AG04449 (cell line): ENCODE measurements around the gene MPO.

Experiments used
- CTCF ChIA-PET: fragments of 350-600 bp; formaldehyde crosslinking; extraction: SDS; loops from one replicate; lab custom pipeline; 2021; ENCODE audit warnings: antibody characterized with exemption; lab: Yijun Ruan, JAX
- POLR2A ChIA-PET: fragments of 400-600, 350-600 bp; formaldehyde crosslinking; extraction: SDS; loops from one replicate; lab custom pipeline; 2020; ENCODE audit warnings: antibody characterized with exemption, inconsistent platforms; lab: Yijun Ruan, JAX
- DNase-seq: peaks from one replicate; pipeline ENCODE4 v3.0.0-alpha.2; 2010; ENCODE audit warnings: low read depth, low spot score
- H3K4me3 ChIP-seq: 2 replicates; pipeline ENCODE4 v1.5.1; 2011; ENCODE audit warnings: low read depth, mild to moderate bottlenecking, control low read depth, low read length
- TF ChIP-seq, protein P1 (sequence below): IDR thresholded peaks from one replicate; pipeline ENCODE4 v1.5.1; 2011; ENCODE audit warnings: mild to moderate bottlenecking, moderate library complexity, low read length, control low read depth, inconsistent platforms; ENCODE audit not compliant: insufficient read depth; ENCODE audit errors: missing control alignments

MPO gene

GRCh38 chr17:58246104-58246740, 34.5 kb downstream of the MPO start:
- TF ChIP-seq, protein P1, sequence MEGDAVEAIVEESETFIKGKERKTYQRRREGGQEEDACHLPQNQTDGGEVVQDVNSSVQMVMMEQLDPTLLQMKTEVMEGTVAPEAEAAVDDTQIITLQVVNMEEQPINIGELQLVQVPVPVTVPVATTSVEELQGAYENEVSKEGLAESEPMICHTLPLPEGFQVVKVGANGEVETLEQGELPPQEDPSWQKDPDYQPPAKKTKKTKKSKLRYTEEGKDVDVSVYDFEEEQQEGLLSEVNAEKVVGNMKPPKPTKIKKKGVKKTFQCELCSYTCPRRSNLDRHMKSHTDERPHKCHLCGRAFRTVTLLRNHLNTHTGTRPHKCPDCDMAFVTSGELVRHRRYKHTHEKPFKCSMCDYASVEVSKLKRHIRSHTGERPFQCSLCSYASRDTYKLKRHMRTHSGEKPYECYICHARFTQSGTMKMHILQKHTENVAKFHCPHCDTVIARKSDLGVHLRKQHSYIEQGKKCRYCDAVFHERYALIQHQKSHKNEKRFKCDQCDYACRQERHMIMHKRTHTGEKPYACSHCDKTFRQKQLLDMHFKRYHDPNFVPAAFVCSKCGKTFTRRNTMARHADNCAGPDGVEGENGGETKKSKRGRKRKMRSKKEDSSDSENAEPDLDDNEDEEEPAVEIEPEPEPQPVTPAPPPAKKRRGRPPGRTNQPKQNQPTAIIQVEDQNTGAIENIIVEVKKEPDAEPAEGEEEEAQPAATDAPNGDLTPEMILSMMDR = no peak
- DNase-seq = no peak
- CTCF ChIA-PET = interaction anchor here (6.4 kb wide), 1 partner anchor 9 kb away, joined by 72 read pairs; the partner anchor contains the start of gene LPO
- POLR2A ChIA-PET = no interaction called here
- no peak overlapping the region for H3K4me3 ChIP-seq

GRCh38 chr17:58245428-58246103, 35.2 kb downstream of the MPO start:
- CTCF ChIA-PET = interaction anchor here (6.4 kb wide), 1 partner anchor 9 kb away, joined by 72 read pairs; the partner anchor contains the start of gene LPO
- TF ChIP-seq, protein P1 = no peak
- DNase-seq = no peak
- H3K4me3 ChIP-seq = no peak overlapping the region
- POLR2A ChIA-PET = interaction anchor here (0.6 kb wide), 1 partner anchor 350 kb away, joined by 3 read pairs; no protein-coding TSS in a partner anchor

- POLR2A ChIA-PET = interaction anchor here (0.6 kb wide), 1 partner anchor 350 kb away, joined by 3 read pairs; no protein-coding TSS in a partner anchor
- CTCF ChIA-PET = no interaction called here
- TF ChIP-seq, protein P1 = no peak
- no peak overlapping the region for H3K4me3 ChIP-seq
- no peak for DNase-seq
These were observed 35.8 kb downstream of the MPO start for GRCh38 chr17:58244963-58245362.

DNA sequence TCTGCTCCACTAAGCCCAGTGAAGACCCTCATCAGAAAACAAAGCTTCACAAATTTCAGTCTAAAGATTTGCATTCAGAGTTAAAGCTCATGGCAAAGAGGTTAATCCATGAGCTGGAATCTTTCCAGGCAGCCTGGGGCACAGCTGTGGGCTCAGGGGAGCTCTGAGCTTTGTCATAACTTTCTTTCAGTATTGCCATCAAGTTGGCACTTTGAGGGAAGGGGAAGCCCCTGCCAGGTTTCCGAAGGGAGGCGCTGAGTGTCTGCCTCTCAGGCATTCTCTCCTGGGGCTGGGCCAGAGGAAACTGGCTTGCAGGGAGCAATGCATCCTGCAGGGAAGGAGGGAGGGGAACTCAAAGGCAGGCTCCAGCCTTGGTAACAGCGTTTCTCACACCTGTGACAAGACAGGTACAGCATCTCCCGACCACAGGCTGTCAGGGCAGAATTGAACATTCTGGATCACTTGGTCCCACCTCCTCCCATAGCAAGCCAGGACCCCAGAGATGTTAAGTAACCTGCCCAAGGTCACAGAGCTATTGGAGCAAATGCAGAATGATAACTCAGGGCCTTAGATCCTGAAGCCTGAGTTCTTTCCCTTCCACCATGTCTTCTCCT, 38.5 kb downstream of the MPO start:
- DNase-seq = no peak
- ChIA-PET CTCF (interaction anchor here (1.1 kb wide), 1 partner anchor 8 kb away, joined by 3 read pairs; no protein-coding TSS in a partner anchor), POLR2A (no interaction called here)
- H3K4me3 ChIP-seq = no peak overlapping the region
- TF ChIP-seq, protein P1 = no peak

DNA sequence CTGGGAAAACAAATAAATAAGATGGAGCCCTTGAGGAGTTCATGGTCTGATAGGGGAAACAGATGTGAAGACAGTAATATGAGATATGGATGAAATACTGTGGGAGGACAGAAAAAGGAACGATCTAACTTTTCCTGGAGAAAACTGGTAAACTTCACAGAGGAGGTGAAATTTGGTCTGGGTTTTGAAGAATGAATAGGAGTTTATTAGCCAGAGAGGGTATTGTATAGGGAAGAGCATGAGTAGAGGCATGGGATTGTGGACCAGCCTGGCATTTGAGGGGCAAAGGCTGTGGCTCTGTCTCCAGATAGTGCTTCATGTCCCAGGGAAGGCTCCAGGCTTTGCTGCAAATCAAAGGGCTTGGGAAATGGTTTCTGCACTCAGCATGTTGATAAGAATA, 40.7 kb downstream of the MPO start:
- no peak overlapping the region for H3K4me3 ChIP-seq
- ChIA-PET POLR2A (no interaction called here), CTCF (interaction anchor here (6.2 kb wide), 1 partner anchor 9 kb away, joined by 72 read pairs; no protein-coding TSS in a partner anchor)
- TF ChIP-seq, protein P1 = no peak
- DNase-seq = no peak

- TF ChIP-seq, protein P1 = no peak
- CTCF ChIA-PET = interaction anchor here (1.0 to 6.2 kb wide), 3 partner anchors 10 to 12 kb away, joined by 3 to 72 read pairs (median 7); no protein-coding TSS in a partner anchor
- POLR2A ChIA-PET = no interaction called here
- no peak within 1 kb of the TSS for H3K4me3 ChIP-seq
- DNase-seq = no peak
These were observed 42.5 kb downstream of the MPO start, which contains the start of gene LPO for GRCh38 chr17:58238147-58238634. Gene LPO, plus strand, starts transcription at chr17:58238584. Its CDS starts 4,396 bp downstream, at chr17:58242980.
